SKM-1 (cell line): ENCODE data around the gene PACS2.
"Not testable (repeated sequence)": the region's sequence is repeated elsewhere in the genome, so short reads cannot be mapped to it uniquely, and the experiment has no call there.

Experiments used
- DNase-seq: peaks from one replicate; lab custom pipeline; 2025; ENCODE audit not compliant: unreplicated experiment; lab: John Stamatoyannopoulos, UW

The PACS2 gene

DNA sequence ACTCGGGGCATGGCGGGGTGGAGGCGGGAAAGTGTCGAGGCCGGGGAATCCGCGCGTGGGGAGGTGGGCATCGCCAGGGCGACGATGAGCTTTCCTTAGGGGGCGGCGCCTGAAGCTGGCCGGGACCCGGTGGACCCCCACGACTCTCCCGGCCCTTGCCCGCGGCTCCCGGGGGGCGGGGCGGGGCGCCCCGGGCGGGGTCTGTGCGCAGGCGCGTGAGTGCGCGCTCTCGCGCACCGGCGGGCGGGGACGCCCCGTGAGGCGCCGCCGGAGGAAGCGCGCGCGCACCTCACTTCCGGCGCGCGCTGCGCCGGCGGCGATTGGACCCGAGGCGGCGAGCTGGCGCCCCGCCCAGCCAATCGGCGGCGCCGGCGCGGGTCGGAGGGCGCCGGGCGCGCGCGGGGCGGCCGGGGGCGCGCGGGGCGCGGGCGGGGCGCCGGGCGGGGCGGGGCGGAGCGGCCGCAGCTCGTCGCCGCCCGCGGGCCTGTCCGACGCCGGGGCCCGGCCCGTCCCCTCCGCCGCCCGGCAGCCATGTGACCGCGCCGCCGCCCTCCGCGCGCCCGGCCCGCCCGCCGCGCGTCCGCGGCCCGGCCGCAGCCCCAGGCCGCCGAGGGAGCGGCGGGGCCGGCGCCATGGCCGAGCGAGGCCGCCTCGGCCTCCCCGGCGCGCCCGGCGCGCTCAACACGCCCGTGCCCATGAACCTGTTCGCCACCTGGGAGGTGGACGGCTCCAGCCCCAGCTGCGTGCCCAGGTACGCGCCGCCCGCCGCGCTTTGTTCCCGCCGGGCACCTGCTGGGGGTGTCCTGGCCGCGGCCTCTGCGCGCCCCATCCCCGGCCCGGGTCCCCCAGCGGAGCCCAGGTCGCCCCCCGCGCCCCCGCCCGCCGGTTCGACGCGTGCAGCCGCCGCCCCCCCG is at the start of gene PACS2:
TSS of gene PACS2 (plus strand) at position 462 of the 914 bp plus-strand sequence. CDS start at position 633, 171 bp downstream.
- no peak for DNase-seq

DNA sequence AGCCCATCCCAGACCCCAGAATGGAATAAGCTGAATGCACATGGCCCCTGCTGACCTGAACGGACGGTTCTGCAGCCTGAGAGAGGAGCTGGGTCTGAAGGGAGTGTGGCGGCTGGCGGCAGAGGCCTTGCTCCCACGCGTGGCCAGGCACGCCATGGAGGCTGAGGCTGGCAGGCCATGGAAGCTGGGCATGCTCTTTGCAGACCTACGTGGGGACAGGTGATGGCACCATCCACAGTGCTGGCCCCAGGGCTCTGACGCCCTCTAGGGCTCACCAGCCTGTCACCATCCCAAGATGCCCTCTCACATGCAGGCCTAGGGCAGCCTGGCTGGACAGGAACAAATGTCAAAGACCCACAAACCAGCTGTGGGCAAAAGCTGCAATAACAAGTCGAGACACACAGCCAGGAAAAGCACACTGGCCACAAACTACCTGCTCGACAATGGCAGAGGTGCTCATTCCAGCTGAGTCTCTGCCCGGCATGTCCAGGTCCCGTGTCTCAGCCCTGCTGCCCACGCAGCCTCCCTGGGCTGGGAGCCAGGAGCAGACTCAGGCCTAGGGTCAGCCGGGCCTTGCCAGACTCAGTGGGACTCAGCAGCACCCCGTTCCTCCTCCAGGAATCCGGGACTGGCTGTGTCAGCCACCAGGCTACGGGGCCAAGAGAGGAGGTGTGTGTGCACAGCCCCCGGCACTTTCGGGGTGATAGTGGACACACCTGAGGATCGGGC is 46.6 kb upstream of the PACS2 start:
- DNase-seq, result no peak

DNA sequence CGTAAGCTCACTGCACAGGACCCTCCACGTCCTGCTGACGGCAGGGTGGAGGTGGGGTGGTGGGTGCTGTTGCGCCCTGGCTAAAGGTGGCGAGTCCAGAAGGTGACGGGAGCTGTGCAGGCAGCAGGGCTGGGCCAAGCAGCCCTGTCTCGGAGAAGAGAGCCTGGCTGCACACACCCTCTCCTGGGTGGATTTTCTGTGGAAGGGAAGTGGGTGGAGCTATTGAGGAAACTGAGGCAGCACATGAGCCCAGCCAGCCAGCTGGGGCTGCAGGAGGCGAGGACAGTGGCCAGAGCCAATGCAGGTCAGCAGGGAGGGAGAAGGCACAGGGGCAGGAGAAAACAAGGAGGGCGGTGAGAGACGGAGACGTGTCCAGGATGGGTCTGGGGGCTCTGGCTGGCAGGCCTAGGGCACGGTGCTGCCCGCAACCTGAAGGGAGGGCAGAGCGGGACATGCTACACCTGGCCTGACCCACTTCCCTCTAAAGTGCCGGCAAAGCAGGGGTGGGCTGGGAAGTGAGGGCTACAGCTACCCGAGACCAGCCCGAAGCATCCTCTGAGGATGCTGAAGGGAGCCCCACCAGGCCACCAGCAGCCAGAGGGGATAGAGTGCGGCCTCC is 45.7 kb upstream of the PACS2 start:
- no peak for DNase-seq

DNA sequence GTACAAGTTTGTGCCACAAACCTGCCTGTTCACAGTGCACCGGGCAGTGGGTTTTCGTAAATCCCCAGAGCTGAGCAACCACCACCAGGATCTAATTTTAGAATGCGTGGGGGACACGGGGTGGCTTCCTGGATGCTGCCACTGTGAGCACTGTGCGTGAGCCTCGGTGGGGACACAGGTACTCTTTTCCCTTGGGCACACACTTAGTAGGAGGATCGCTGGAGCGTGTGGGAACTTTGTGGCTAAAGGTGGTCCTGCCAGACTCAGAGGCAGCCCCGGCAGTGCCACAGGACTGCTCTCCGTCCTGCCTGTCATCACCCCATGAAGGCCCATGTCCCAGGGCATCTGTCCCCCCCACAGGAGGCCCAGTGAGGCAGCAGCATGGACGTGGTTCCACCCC is 45.1 kb upstream of the PACS2 start:
- DNase-seq, result no peak

DNA sequence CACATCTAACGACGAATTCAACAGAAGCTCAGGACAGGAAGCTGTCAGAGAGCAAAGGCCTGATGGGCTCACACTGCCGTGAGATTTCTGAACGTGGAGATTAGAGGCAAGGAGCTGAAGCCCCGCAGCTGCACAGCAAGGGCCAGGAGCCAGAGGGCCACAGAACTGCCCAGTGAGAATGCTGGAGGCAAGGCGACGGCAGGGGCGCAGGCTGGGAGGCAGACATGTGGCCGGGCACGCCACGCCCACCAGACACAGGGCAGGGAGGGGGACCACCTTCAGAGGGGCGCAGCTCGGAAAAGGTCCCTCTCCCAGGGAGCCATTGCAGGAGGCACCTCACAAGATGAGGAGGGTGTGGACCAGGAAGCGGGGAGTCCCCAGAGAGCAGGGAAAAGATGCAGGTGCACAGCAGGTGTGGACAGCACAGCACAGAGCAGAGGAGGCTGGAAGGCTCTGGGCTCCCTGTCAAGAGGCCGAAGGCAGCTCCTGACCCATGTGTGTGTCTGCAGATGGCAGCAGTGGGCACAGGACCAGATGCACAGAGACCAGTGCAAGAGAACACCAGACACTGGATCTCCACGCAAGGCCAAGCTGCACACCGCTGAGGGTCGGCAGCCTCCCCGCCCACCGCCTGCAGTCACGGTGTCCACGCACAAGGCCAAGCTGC is 43.2 kb upstream of the PACS2 start:
- no peak for DNase-seq

DNA sequence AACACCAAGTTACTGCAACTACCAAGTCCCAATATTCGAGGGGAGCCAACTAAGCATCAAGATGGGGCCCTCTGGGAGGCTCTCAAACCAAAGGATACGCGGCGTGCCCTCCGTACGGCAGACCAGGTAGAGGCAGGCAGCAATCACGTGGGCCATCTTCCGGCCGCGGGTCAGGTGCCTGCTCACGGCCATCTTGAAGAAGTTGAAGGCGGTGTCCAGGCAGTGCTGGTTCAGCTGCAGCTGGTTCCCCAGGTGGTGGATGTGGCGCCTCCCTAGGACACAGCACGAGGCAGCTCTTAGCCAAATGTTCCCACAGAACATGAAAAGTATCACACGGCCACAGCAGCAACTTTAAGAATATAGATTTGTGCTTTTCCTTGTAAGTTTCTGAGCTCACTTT is 41.9 kb upstream of the PACS2 start:
- DNase-seq, result no peak

DNA sequence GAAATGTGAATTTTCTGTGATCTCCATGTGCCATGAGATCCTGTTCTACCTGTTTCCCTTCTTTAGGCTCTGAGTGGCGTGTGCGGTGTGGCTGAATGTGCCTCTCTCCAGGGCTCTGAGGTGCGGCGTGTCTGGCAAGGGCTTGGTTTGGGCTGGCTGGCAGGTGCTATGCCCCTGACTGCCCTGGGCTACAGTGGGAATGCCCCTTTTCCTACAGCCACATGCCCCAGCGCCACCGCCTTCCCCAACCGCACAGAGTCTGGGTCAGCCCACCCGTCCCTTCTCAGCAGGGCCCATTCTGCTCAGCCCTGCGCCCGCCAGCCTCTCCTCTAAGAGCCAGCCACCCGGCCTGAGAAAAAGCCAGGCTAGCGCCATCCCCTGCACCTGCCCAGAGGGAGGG is 41.5 kb upstream of the PACS2 start:
- no peak for DNase-seq

DNA sequence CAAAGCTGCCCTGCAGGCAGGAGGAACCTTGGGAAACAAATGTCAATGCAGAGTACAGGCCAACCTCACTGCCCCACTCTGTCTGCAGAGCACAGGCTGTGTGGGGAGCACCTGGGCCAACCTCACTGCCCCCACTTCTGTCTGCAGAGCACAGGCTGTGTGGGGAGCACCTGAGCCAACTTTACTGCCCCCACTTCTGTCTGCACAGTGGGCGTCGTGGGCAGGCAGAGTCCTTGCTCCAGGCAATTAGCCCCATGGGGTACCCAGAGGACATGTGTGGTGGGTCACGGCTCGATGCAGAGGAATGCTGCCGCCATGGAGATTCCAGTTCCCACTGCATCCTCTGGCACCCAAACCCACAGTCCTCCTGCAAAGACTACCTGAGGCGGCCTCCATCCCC is 39.9 kb upstream of the PACS2 start:
- no peak for DNase-seq

DNA sequence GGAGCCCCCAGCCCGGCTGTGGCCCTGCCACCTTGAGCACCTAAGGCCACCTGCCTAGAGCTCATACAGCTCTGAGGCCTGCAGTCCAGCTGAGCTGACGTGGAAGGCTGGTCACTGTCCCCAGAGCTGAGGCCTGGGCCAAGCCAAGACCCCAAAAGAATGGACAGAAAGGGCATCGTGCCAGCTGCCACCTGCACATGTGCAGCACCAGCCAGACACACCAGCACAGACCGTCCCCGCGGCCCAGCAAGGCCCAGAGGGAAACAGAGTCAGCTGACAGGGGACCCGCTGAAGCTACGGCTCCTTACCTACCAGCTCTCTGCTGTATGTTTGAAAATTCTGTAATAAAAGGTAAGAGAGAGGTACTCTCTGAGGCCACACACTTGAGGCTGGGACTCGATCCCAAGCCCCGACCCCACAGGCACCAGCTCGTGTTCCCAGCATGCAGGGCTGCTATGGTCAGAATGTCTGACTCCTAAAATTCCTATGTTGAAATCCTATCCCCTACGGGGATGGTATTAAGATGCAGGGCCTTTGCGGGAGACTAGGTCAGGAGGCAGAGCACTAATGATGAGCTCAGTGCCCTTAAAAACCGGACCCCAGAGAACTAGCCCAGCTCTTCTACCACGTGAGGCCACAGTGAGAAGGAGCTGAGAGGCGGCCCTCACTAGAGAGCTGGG is 39.1 kb upstream of the PACS2 start:
- no peak for DNase-seq

DNA sequence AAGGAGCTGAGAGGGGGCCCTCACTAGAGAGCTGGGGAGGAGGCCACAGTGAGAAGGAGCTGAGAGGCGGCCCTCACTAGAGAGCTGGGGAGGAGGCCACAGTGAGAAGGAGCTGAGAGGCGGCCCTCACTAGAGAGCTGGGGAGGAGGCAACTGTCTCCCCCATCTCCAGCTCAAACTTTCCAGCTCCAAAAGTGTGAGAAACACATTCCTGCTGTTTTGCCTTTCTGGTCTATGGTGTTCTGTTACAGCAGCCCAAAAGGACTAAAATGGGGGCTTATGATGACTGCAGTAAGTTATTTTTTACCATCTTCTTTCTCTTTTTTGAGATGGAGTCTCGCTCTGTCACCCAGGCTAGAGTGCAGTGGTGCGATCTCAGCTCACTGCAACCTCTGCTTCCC is 37.1 kb upstream of the PACS2 start:
- not testable (repeated sequence) for DNase-seq

DNA sequence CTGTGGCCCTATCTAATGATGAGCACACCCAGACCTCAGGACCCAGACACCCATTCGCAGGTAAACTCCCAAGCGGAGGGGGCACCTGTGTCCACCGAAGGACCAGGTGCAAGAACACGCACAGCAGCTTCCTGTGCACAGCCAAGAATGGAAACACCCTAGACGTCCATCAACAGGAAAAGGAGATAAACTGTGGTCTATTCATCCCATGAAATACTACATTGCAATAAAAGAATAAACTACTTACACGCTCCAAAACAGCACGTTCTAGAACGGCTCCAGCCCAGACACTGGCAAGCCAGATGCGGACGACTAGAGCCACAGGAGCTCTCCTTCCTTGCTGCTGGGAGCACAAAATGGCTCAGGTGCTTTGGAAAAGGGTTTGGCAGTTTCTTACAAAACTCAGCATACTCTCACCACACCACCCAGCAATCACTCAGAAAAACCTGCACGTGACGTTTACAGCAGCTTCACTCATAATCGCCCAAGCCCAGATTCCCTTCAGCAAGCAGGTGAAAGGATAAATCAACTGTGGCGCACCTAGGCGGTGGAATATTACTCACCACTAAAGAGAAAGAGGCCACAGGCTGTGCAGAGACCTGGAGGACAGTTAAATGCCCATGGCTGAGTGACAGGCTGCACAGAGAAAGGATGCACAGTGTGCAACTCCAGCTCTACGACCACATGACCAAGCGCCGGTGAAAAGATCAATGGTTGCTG is 34.7 kb upstream of the PACS2 start:
- no peak for DNase-seq

DNA sequence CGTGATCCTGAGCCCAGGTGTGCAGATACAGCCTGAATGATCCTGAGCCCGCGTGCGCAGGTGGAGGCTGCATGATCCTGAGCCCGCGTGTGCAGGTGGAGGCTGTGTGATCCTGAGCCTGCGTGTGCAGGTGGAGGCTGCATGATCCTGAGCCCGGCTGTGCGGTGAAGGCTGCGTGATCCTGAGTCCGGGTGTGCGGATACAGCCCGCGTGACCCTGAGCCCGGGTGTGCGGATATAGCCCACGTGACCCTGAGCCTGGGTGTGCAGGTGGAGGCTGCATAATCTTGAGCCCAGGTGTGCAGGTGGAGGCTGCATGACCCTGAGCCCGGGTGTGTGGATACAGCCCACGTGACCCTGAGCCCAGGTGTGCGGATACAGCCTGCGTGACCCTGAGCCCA is 34.0 kb upstream of the PACS2 start:
- DNase-seq, result no peak

DNA sequence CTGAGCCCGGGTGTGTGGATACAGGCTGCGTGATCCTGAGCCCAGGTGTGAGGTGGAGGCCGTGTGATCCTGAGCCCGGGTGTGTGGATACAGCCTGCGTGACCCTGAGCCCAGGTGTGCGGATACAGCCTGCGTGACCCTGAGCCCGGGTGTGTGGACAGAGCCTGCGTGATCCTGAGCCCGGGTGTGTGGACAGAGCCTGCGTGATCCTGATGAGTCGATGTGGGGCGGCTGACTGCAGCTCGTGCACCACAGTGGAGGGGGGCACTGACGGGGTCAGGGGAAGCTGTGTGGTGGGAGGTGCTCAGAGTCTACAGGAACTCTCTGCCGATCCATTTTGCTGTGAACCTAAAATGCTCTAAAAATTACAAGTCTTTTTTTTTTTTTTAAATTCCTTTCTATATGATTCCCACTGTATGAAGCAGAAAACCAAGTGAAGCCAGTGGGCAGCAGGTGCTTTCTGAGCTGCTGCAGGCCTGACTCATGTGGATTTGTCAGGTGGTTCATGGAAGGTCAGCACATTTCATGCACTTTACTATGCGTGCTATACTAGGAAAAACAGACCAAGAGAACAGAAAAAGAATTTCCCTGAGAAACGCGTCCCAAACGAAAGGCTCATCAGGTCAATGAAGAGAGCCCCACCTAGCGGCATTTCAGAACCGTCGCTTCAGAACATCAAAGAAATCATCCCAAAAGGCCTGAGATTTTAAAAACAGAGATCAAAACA is 33.0 kb upstream of the PACS2 start:
- DNase-seq, result no peak

DNA sequence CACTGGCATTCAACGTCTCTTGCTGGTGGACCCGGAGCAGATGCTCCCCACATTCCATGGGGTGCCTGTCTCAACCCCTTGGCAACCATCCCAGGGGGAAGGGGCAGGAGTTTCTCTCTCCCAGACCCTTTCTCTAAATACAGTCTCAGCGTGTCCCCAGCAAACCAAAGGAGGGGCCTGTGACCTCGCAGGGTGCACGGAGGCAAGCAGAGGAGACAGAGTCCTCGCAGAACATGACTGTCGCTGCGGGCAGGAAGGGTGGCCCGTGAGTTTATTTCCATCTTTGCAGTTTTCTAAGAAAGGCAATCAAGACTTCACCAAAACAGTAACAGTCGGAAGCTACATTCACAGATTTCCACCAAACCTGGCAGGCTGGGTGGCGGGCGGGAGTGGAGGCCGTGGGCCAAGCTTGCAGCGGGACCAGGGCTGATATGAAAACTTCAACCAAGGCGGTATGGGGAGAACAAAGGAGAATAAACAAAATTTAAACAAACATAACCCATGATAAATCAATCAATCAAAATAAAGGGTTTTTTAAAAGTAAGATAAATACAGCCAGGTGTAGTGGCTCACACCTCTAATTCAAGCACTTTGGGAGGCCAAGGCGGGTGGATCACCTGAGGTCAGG is 32.3 kb upstream of the PACS2 start:
- DNase-seq, result no peak

DNA sequence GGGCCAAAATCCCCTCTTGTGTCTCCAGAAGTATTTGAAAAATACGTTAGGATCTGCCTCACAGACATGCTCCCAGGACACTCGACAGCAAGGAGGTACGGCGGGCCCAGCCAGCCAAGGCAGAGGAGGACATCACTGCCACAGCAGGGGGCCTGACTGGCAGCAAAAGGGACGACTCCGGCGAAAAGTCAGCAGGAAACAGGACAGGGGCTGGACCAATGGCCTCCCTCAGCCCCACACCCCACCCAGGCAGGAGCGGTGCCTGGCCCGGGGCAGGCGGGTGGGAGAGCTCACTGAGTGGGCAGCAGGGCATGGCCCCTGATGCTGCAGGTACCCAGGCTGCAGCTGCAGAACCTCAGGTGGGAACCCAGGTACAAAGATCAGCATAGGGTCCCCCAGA is 31.5 kb upstream of the PACS2 start:
- DNase-seq, result no peak

DNA sequence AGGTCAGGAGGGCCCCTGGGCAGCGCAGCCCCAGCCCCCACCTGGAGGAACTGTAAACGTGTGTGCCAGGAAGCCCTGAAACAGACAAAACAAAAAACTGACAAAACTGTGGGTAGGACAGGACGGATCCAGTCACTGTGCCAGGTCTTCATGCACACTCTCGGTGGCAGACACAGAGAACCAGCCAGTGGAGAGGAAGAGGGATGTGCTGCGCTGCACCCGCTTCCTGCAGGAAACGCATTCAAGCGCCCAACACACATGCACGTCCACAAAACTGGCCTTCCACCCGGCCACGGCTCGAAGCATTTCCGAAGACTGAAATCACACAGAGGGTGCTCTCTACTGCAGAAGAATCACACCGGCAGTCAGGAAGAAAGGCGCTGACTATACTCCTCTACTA is 30.6 kb upstream of the PACS2 start:
- no peak for DNase-seq

DNA sequence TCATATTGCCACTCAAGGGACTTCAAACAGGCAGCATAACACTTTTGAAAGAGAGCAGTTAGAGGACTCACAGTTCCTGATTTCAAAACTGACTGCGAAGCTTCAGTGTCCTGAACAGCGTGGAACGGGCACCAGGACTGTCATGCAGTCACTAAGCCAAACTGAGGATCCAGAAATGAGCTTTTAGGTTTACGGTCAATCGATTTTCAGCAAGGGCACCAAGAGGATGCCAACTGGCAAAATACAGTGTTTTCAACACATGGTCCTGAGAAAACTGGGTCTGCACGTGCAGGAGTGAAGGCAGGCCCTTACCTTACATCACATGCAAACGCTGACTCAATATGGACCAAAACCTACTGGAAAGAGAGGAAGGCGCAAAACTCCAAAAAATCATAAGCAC is 29.4 kb upstream of the PACS2 start:
- no peak for DNase-seq

DNA sequence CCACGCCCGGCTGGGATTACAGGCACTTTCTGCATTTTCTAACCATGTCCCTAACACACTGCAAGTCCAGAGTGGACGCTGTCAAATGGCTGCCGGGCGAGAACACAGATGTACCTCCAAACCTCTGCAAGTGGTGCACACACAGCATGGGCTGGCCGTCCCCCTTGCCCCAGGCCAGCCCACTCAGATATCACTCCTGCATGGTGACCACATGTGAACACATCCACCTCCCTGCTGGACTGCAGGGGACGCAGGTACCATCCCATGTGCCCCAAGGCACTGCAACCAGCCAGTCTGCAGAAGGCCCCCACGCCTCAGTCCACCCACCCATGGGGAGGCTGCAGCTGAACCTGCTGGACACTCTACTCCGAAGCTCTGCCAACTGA is 27.8 kb upstream of the PACS2 start:
- no peak for DNase-seq
